Osteoblast (primary cell): Measurements from ENCODE around the gene JPH3. TPM values are rescaled to one million over a fixed set of nuclear protein-coding genes. Genes with fewer than 3 reads are reported as not detected.

Experiments used
- DNase-seq: peaks from one replicate; pipeline ENCODE4 v3.0.0; 2011; ENCODE audit warnings: low spot score, mixed read lengths; ENCODE audit not compliant: insufficient read length; ENCODE audit errors: missing footprints
- H2AFZ ChIP-seq: 2 replicates; pipeline ENCODE4 v1.6.0; 2011; ENCODE audit warnings: mild to moderate bottlenecking, low read length
- H3K27ac ChIP-seq: 2 replicates; pipeline ENCODE4 v1.5.1; 2011; ENCODE audit warnings: mild to moderate bottlenecking, low read depth, low read length, moderate library complexity
- H3K27me3 ChIP-seq: 2 replicates; pipeline ENCODE4 v1.6.0; 2012; ENCODE audit warnings: mild to moderate bottlenecking, control low read depth, inconsistent platforms, low read length, moderate library complexity; ENCODE audit not compliant: insufficient read depth
- H3K36me3 ChIP-seq: 2 replicates; pipeline ENCODE4 v1.5.1; 2011; ENCODE audit warnings: mild to moderate bottlenecking, low read length, control low read depth, moderate library complexity; ENCODE audit not compliant: insufficient read depth
- H3K4me1 ChIP-seq: 2 replicates; pipeline ENCODE4 v1.5.1; 2011; ENCODE audit warnings: mild to moderate bottlenecking, low read length, control low read depth, moderate library complexity; ENCODE audit not compliant: insufficient read depth
- H3K4me2 ChIP-seq: 2 replicates; pipeline ENCODE4 v1.6.0; 2011; ENCODE audit warnings: mild to moderate bottlenecking, low read length; ENCODE audit not compliant: insufficient read depth
- H3K4me3 ChIP-seq: fragments of 200-600 bp; sonication (generic); 3 replicates; pipeline ENCODE4 v1.5.1; 2012; ENCODE audit warnings: mild to moderate bottlenecking, low read length, inconsistent platforms; ENCODE audit not compliant: insufficient read depth
- H3K79me2 ChIP-seq: 2 replicates; pipeline ENCODE4 v1.6.0; 2012; ENCODE audit warnings: mild to moderate bottlenecking, low read length, control low read depth, inconsistent platforms; ENCODE audit not compliant: insufficient read depth
- H3K9me3 ChIP-seq: 2 replicates; pipeline ENCODE4 v1.5.1; 2011; ENCODE audit warnings: low read depth, low read length, control low read depth
- H4K20me1 ChIP-seq: 2 replicates; pipeline ENCODE4 v1.6.0; 2012; ENCODE audit warnings: mild to moderate bottlenecking, low read length, control low read depth; ENCODE audit not compliant: insufficient read depth
- CTCF ChIP-seq: IDR thresholded peaks from 2 replicates; pipeline ENCODE4 v1.5.1; 2011; ENCODE audit warnings: mild to moderate bottlenecking, low read depth, low read length, moderate library complexity; ENCODE audit errors: extremely low read depth
- total RNA-seq: library from RNA; depleted of rRNA; stranded (reverse); fragments of >200 nt; gene quantifications from 2 replicates; pipeline ENCODE4 v1.2.3, GENCODE V29; 2012

The JPH3 gene
- total RNA-seq, 1 donor: not detected

- Histone ChIP-seq H3K4me3 (no peak overlapping the region), H4K20me1 (no peaks in the 10 kb centered on the region), H3K9me3 (no peaks in the 10 kb centered on the region), H3K4me1 (no peaks in the 10 kb centered on the region), H2AFZ (no peak overlapping the region), H3K36me3 (no peaks in the 10 kb centered on the region), H3K27me3 (peaks cover 36% of the 10 kb centered on the region), H3K27ac (no peak overlapping the region), H3K79me2 (no peaks in the 10 kb centered on the region), H3K4me2 (no peak overlapping the region)
- TF ChIP-seq CTCF: no peak
- DNase-seq: peak; percentile 56
Measured at GRCh38 chr16:87607223-87607622, 4.9 kb downstream of the JPH3 start.

- Histone ChIP-seq H3K36me3 (no peaks in the 10 kb centered on the region), H4K20me1 (no peaks in the 10 kb centered on the region), H3K4me3 (no peak overlapping the region), H3K27ac (no peak overlapping the region), H2AFZ (no peak overlapping the region), H3K79me2 (no peaks in the 10 kb centered on the region), H3K4me1 (no peaks in the 10 kb centered on the region), H3K27me3 (peaks cover 35% of the 10 kb centered on the region), H3K9me3 (no peaks in the 10 kb centered on the region), H3K4me2 (no peak overlapping the region)
- no peak for TF ChIP-seq CTCF
- peak; percentile 74 for DNase-seq
Measured at GRCh38 chr16:87607871-87608270, 5.6 kb downstream of the JPH3 start.

- H3K79me2 ChIP-seq: no peaks in the 10 kb centered on the region
- H3K27me3 ChIP-seq: peaks cover 29% of the 10 kb centered on the region
- no peaks in the 10 kb centered on the region for H3K4me1 ChIP-seq
- no peak for TF ChIP-seq CTCF
- no peak overlapping the region for H3K4me2 ChIP-seq
- H4K20me1 ChIP-seq: no peaks in the 10 kb centered on the region
- H3K4me3 ChIP-seq: no peak overlapping the region
- no peaks in the 10 kb centered on the region for H3K36me3 ChIP-seq
- peak; percentile 99 for DNase-seq
- H2AFZ ChIP-seq: no peak overlapping the region
- no peak overlapping the region for H3K27ac ChIP-seq
- H3K9me3 ChIP-seq: no peaks in the 10 kb centered on the region
Measured at GRCh38 chr16:87608400-87608985, 6.2 kb downstream of the JPH3 start.

- Histone ChIP-seq H3K27ac (no peak overlapping the region), H3K4me3 (no peak overlapping the region), H2AFZ (no peak overlapping the region), H3K4me2 (no peak overlapping the region), H3K9me3 (no peaks in the 10 kb centered on the region), H4K20me1 (no peaks in the 10 kb centered on the region), H3K4me1 (no peaks in the 10 kb centered on the region), H3K27me3 (peaks cover 13% of the 10 kb centered on the region), H3K79me2 (no peaks in the 10 kb centered on the region), H3K36me3 (no peaks in the 10 kb centered on the region)
- no peak for DNase-seq
- no peak for TF ChIP-seq CTCF
Measured at GRCh38 chr16:87610026-87610425, 7.7 kb downstream of the JPH3 start.
